ENCODE measurements around the gene RFX2. TPM values are rescaled to one million over a fixed set of nuclear protein-coding genes. Genes with fewer than 3 reads are reported as not detected.
A peak's percentile ranks its signal among the peaks of the same experiment; 100 is the strongest.

Gene RFX2
- total RNA-seq, 2 donors from 2014 or later: 12.7 to 16.1 TPM

DNA sequence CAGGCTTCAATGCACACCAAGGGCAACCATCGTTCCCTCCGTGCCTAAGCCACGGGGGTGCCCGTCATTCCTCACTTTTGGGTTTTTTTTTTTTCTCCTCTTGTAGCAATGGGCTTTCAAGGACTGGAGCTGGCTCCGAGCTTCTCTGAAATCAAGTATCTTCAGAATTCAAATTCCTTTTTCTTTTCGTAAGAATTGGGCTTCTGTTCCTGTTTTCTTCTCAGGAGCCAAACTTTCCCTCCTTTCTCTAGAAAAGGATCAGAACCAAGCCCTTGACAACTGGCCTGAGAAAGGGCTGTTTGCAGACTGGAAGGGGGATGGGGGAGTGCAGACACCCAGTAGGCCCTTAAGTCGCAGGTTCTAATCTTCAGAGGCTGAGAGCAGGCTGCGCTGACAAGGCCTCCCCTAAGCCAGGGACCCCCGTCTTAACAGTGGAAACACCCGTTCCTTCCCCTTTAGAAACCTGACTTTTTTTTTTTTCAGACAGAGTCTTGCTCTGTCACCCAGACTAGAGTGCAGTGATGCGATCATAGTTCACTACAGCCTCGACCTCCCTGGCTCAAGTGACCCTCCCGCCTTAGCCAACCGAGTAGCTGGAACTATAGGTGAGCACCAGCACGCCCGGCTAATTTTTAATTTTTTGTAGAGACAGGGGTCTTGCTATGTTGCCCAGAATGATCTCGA is 51.6 kb downstream of the RFX2 start:
- no peak for TF ChIP-seq CTCF (IDR thresholded peaks at IDR 0.05)
- H3K4me3 ChIP-seq: no peak overlapping the region

DNA sequence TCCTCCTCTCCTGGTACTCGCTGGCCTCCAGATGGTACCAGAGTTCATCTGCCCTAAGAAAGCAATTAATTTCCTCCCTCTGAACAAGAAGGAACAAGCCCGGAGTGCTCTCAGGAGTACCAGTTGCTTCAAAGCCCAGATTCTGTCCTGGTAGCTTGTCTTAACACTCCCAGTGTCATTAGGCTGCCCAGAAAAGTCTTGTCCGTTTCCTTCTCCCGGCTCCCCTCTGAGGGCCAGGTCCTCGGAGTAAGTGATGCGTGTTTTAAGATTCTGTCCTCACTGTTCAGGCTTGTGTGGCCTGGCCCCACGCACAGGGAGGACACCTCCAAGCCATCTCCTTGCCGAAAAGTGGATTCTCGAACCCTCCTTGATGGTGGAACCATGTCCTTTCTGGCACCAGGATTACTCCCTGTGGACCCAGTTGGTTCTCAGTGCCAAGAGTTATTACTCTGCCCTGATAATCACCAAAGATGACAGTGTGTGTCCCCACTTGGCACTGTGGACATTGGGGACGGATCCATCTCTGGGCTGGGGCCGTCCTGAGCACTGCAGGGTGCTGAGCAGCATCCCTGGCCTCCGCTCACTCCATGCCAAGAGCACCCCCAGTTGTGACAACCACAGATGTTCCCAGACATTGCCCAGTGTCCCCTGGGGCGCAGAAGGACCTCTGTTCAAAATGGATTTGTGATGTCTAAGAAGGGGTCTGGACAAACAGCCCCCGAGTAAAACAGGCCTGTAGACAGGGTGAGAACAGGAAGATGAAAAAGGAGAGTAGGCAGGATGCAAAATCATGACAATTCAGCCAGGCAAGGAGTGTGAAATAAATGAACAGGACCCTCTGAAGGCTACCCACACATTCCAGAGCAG is 52.4 kb downstream of the RFX2 start:
- Histone ChIP-seq H3K36me3 (no peaks in the 10 kb centered on the region), H3K4me3 (no peak overlapping the region), H3K4me1 (peaks cover 0 to 70% of the 10 kb centered on the region in 2 donors), H3K27ac (peak overlapping the region; percentile 91 to 98), H3K9me3 (no peaks in the 10 kb centered on the region), H3K27me3 (no peaks in the 10 kb centered on the region)
- TF ChIP-seq CTCF (IDR thresholded peaks at IDR 0.05): peak in 1 of 2 donors; percentile 44
- peak; percentile 57 for DNase-seq (ENCODE audit: low spot score)

More for the DNA sequence above, 51.6 kb downstream of the RFX2 start:
- Histone ChIP-seq H3K27ac (peak overlapping the region; percentile 91 to 98), H3K27me3 (no peaks in the 10 kb centered on the region), H3K36me3 (no peaks in the 10 kb centered on the region), H3K9me3 (no peaks in the 10 kb centered on the region), H3K4me1 (peaks cover 0 to 78% of the 10 kb centered on the region in 2 donors)
- peak; percentile 58 for DNase-seq (ENCODE audit: low spot score)

- Histone ChIP-seq H3K36me3 (no peaks in the 10 kb centered on the region), H3K4me1 (peaks cover 0 to 61% of the 10 kb centered on the region in 2 donors), H3K27ac (peak overlapping the region; percentile 91 to 98), H3K4me3 (peak overlapping the region; percentile 1 to 29), H3K27me3 (no peaks in the 10 kb centered on the region), H3K9me3 (no peaks in the 10 kb centered on the region)
- peak; percentile 95 for DNase-seq (ENCODE audit: low spot score)
- no peak for TF ChIP-seq CTCF (IDR thresholded peaks at IDR 0.05)
These were observed 53.3 kb downstream of the RFX2 start for GRCh38 chr19:6056801-6057650.

- no peak for DNase-seq (ENCODE audit: low spot score)
- Histone ChIP-seq H3K4me3 (peak overlapping the region in 1 of 2 donors; percentile 29), H3K4me1 (peaks cover 0 to 54% of the 10 kb centered on the region in 2 donors)
These were observed 54.0 kb downstream of the RFX2 start for GRCh38 chr19:6056282-6056741.

More at GRCh38 chr19:6056282-6056741, 54.0 kb downstream of the RFX2 start:
- no peaks in the 10 kb centered on the region for H3K27me3 ChIP-seq
- peak overlapping the region; percentile 91 to 98 for H3K27ac ChIP-seq
- no peaks in the 10 kb centered on the region for H3K36me3 ChIP-seq
- TF ChIP-seq CTCF (IDR thresholded peaks at IDR 0.05): no peak
- H3K9me3 ChIP-seq: no peaks in the 10 kb centered on the region
